Hepatocyte (in vitro differentiated cells): ENCODE data around the gene AKT1. TPM values are rescaled to one million over a fixed set of nuclear protein-coding genes. Genes with fewer than 3 reads are reported as not detected.
A peak's percentile ranks its signal among the peaks of the same experiment; 100 is the strongest.

Experiments used
- DNase-seq: peaks from one replicate; pipeline ENCODE4 v3.0.0-alpha.2; 2016; ENCODE audit warnings: low spot score
- H2AFZ ChIP-seq: fragments of 200-600 bp; sonication (generic); 2 replicates; pipeline ENCODE4 v1.6.0; 2016; ENCODE audit warnings: antibody characterized with exemption, mild to moderate bottlenecking
- H3K27ac ChIP-seq: fragments of 200-600 bp; sonication (generic); 2 replicates; pipeline ENCODE4 v1.5.1; 2016; ENCODE audit warnings: mild to moderate bottlenecking
- H3K27me3 ChIP-seq: fragments of 200-600 bp; sonication (generic); 2 replicates; pipeline ENCODE4 v1.6.1; 2016
- H3K36me3 ChIP-seq: fragments of 200-600 bp; sonication (generic); replicated peaks from 2 replicates; pipeline ENCODE4 v1.5.1; 2016; ENCODE audit warnings: low read depth; ENCODE audit not compliant: insufficient read depth
- H3K4me1 ChIP-seq: fragments of 200-600 bp; sonication (generic); 2 replicates; pipeline ENCODE4 v1.5.1; 2016; ENCODE audit warnings: mild to moderate bottlenecking, moderate library complexity; ENCODE audit not compliant: insufficient read depth
- H3K4me2 ChIP-seq: fragments of 200-600 bp; sonication (generic); 2 replicates; pipeline ENCODE4 v1.6.0; 2016
- H3K4me3 ChIP-seq: fragments of 200-600 bp; sonication (generic); 2 replicates; pipeline ENCODE4 v1.5.1; 2016; ENCODE audit warnings: mild to moderate bottlenecking
- H3K79me2 ChIP-seq: fragments of 200-600 bp; sonication (generic); 2 replicates; pipeline ENCODE4 v1.6.0; 2017; ENCODE audit warnings: mild to moderate bottlenecking
- H3K9me2 ChIP-seq: fragments of 200-600 bp; sonication (generic); replicated peaks from 2 replicates; pipeline ENCODE4 v1.6.0; 2017; ENCODE audit warnings: mild to moderate bottlenecking; ENCODE audit not compliant: insufficient read depth
- H3K9me3 ChIP-seq: fragments of 200-600 bp; sonication (generic); 2 replicates; pipeline ENCODE4 v1.5.1; 2016; ENCODE audit warnings: low read depth, mild to moderate bottlenecking
- H4K20me1 ChIP-seq: fragments of 200-600 bp; sonication (generic); 2 replicates; pipeline ENCODE4 v1.6.0; 2016; ENCODE audit warnings: mild to moderate bottlenecking; ENCODE audit not compliant: insufficient read depth, poor library complexity, severe bottlenecking
- EZH2 ChIP-seq: fragments of 200-600 bp; sonication (generic); IDR thresholded peaks from 2 replicates; pipeline ENCODE4 v1.6.1; 2016; ENCODE audit warnings: antibody characterized with exemption, mild to moderate bottlenecking, borderline replicate concordance
- EZH2phosphoT487 ChIP-seq: fragments of 200-600 bp; sonication (generic); IDR thresholded peaks from one replicate; pipeline ENCODE4 v1.6.1; 2018; ENCODE audit warnings: antibody characterized with exemption, mild to moderate bottlenecking, low read depth, moderate library complexity; ENCODE audit not compliant: unreplicated experiment, severe bottlenecking
- WGBS: methylation state at CpG from one replicate; pipeline ENCODE4 v1.1.6; 2016; ENCODE audit warnings: low lambda C conversion rate; ENCODE audit errors: missing lambda C conversion rate; 5-methylcytosine and 5-hydroxymethylcytosine counted together
- polyA plus RNA-seq: library from polyadenylated mRNA; unstranded; fragments of >200 nt; fragmentation: Nextera tagmentation; extraction: Ambion mirVana; gene quantifications from 2 replicates; pipeline ENCODE4 v1.2.1, GENCODE V29; 2016
- total RNA-seq: library from RNA; depleted of rRNA; stranded (reverse); fragments of >200 nt; gene quantifications from 2 replicates; pipeline ENCODE4 v1.2.3, GENCODE V29; 2014
- TF ChIP-seq, protein P1 (sequence below): fragments of 200-600 bp; sonication (generic); IDR thresholded peaks from 2 replicates; pipeline ENCODE4 v1.5.1; 2016; ENCODE audit warnings: antibody characterized with exemption, mild to moderate bottlenecking; ENCODE audit not compliant: poor library complexity

Gene AKT1
- total and polyA plus RNA-seq, 2 experiments from 2014 or later: 124 to 159 TPM

DNA sequence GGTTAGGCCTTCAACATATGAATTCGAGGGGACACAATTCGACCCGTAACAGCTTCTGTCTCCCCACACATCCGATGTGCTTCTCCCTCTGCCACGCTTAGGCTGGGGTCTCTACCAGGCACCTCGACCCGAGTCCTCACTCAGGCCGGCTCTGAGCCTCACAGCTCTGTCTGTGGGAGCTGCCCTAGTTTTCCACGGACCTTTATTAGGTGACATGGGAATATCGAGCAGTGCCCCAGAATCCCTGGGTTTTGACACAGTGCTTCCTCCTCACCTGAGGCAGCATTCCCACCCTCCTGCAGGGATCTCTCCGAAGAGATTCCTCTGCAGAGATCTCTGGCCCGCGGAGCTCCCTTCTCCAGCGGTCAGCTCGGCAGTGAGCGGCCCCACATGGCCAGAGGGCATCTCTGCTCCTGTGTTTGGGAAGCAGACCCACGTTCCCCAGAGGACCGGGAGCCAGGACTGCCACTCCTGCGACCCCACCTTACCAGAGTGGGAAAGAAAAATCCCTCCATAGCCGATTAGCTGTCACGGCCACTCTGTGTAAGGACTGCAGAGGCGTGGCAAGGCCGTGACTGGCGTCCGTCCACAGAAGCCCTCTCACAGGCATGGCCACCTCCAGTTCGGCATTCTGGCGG is 26.5 kb upstream of the AKT1 start:
- no peaks in the 10 kb centered on the region for H3K36me3 ChIP-seq
- H3K9me2 ChIP-seq: no peaks in the 10 kb centered on the region
- no peak overlapping the region for H3K27ac ChIP-seq
- H3K4me1 ChIP-seq: peaks cover 14% of the 10 kb centered on the region
- H4K20me1 ChIP-seq: no peaks in the 10 kb centered on the region
- H3K4me3 ChIP-seq: no peak overlapping the region
- WGBS: 88% methylated on average over 27 of the region's 27 CpGs
- no peak overlapping the region for H3K4me2 ChIP-seq
- H3K79me2 ChIP-seq: peaks cover 12% of the 10 kb centered on the region
- H3K27me3 ChIP-seq: no peaks in the 10 kb centered on the region
- no peak for TF ChIP-seq EZH2phosphoT487
- TF ChIP-seq EZH2: no peak
- TF ChIP-seq, protein P1, sequence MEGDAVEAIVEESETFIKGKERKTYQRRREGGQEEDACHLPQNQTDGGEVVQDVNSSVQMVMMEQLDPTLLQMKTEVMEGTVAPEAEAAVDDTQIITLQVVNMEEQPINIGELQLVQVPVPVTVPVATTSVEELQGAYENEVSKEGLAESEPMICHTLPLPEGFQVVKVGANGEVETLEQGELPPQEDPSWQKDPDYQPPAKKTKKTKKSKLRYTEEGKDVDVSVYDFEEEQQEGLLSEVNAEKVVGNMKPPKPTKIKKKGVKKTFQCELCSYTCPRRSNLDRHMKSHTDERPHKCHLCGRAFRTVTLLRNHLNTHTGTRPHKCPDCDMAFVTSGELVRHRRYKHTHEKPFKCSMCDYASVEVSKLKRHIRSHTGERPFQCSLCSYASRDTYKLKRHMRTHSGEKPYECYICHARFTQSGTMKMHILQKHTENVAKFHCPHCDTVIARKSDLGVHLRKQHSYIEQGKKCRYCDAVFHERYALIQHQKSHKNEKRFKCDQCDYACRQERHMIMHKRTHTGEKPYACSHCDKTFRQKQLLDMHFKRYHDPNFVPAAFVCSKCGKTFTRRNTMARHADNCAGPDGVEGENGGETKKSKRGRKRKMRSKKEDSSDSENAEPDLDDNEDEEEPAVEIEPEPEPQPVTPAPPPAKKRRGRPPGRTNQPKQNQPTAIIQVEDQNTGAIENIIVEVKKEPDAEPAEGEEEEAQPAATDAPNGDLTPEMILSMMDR: no peak
- H2AFZ ChIP-seq: no peak overlapping the region
- H3K9me3 ChIP-seq: no peaks in the 10 kb centered on the region
- peak; percentile 4 for DNase-seq

GRCh38 chr14:104821229-104821945 is 25.8 kb upstream of the AKT1 start:
- Histone ChIP-seq H3K79me2 (peaks cover 19% of the 10 kb centered on the region), H3K36me3 (no peaks in the 10 kb centered on the region), H3K4me1 (peaks cover 14% of the 10 kb centered on the region), H3K9me3 (no peaks in the 10 kb centered on the region), H4K20me1 (no peaks in the 10 kb centered on the region), H3K27ac (no peak overlapping the region), H3K4me2 (no peak overlapping the region), H3K27me3 (no peaks in the 10 kb centered on the region), H2AFZ (no peak overlapping the region), H3K9me2 (no peaks in the 10 kb centered on the region), H3K4me3 (no peak overlapping the region)
- DNase-seq: peak; percentile 1
- 87% methylated on average over 23 of the region's 23 CpGs for WGBS
- TF ChIP-seq EZH2phosphoT487: no peak
- TF ChIP-seq, protein P1: no peak

DNA sequence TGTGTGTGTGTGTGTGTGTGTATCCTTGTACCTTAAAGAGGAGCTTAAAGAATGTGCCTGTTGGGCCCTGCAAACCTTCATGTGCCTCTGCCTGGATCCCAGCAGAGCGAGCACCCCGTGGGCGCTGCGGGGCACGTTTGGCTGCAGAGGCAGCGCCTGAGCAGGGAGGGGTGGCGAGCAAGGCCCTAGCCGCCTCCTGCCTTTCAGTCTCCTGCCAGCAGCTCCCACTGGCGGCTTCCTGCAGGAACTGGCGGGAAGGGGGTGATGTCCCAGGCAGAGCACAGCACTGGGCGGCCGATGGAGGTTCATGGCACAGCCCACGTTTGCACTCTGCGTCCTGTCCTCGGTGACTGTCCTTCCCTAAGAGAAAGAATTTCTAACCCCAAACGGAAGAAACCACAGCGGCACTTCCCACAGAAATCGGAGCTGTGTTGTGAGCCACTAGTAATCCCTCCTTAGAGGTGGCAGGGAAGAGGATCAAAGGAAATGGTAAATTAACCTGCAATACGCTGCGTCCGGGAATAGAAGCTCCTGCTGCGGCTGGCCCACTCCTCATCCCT is 25.2 kb upstream of the AKT1 start:
- Histone ChIP-seq H3K9me3 (no peaks in the 10 kb centered on the region), H3K9me2 (no peaks in the 10 kb centered on the region), H4K20me1 (no peaks in the 10 kb centered on the region), H3K79me2 (peaks cover 19% of the 10 kb centered on the region), H3K36me3 (no peaks in the 10 kb centered on the region), H3K27me3 (no peaks in the 10 kb centered on the region), H2AFZ (no peak overlapping the region), H3K4me1 (peaks cover 14% of the 10 kb centered on the region), H3K4me3 (no peak overlapping the region), H3K27ac (no peak overlapping the region), H3K4me2 (no peak overlapping the region)
- TF ChIP-seq, protein P1: peak; percentile 52
- TF ChIP-seq EZH2: no peak
- DNase-seq: peak; percentile 81
- WGBS: 25% methylated on average over 22 of the region's 22 CpGs
